Renal pelvis (tissue), 12 donors: ENCODE results near the gene CD81. TPM values are rescaled to one million over a fixed set of nuclear protein-coding genes. Genes with fewer than 3 reads are reported as not detected.
"Not testable (repeated sequence)": the region's sequence is repeated elsewhere in the genome, so short reads cannot be mapped to it uniquely, and the experiment has no call there.

Experiments used
- DNase-seq: peaks from one replicate; pipeline ENCODE4 v3.0.0-alpha.2; 2013
- long read RNA-seq, 16 experiments: transcript quantifications; one replicate each; lab custom pipeline, GENCODE V29; 2026
- polyA plus RNA-seq, 3 donors: library from polyadenylated mRNA; unstranded; fragments of 120-200 nt; gene quantifications; one replicate each; pipeline ENCODE4 v1.2.1, GENCODE V29; 2013; ENCODE audit not compliant: insufficient read length in 3 of 3

Gene CD81, protein sequence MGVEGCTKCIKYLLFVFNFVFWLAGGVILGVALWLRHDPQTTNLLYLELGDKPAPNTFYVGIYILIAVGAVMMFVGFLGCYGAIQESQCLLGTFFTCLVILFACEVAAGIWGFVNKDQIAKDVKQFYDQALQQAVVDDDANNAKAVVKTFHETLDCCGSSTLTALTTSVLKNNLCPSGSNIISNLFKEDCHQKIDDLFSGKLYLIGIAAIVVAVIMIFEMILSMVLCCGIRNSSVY
- polyA plus RNA-seq, result 100 to 1,000 TPM; 534 to 608 (median 573) TPM
- long read RNA-seq, donor 1, transcript CD81-207 (6 exons, 890 nt), result minor isoform, 13 of 582 reads
- long read RNA-seq, donor 1, transcript CD81-201 (8 exons, 1,520 nt), result major isoform, 316 of 582 reads
- long read RNA-seq, donor 1, transcript CD81-206 (2 exons, 898 nt), result minor isoform, 6 of 582 reads
- long read RNA-seq, donor 1, transcript CD81-204 (5 exons, 940 nt), result minor isoform, 25 of 582 reads
- long read RNA-seq, donor 1, partial matches to known transcripts, result 198 of 582 reads
- long read RNA-seq, donor 1, other reads (novel, unspliced or antisense), result 23 of 582 reads
- long read RNA-seq, donor 2, full-length matches to known transcripts, result 494 of 684 reads
- long read RNA-seq, donor 2, partial matches to known transcripts, result 176 of 684 reads
- long read RNA-seq, donor 2, other reads (novel, unspliced or antisense), result 14 of 684 reads
- long read RNA-seq, donor 3, full-length matches to known transcripts, result 405 of 541 reads
- long read RNA-seq, donor 3, partial matches to known transcripts, result 114 of 541 reads
- long read RNA-seq, donor 3, other reads (novel, unspliced or antisense), result 22 of 541 reads
- long read RNA-seq, donor 4, full-length matches to known transcripts, result 503 of 615 reads
- long read RNA-seq, donor 4, partial matches to known transcripts, result 98 of 615 reads
- long read RNA-seq, donor 4, other reads (novel, unspliced or antisense), result 14 of 615 reads
- long read RNA-seq, donor 5, transcript CD81-204 (5 exons, 940 nt), result minor isoform, 11 of 281 reads
- long read RNA-seq, donor 5, transcript CD81-201 (8 exons, 1,520 nt), result major isoform, 202 of 281 reads
- long read RNA-seq, donor 5, partial matches to known transcripts, result 62 of 281 reads
- long read RNA-seq, donor 5, other reads (novel, unspliced or antisense), result 0 of 281 reads
- long read RNA-seq, donor 6, transcript CD81-206 (2 exons, 898 nt), result minor isoform, 6 of 603 reads
- long read RNA-seq, donor 6, transcript CD81-204 (5 exons, 940 nt), result minor isoform, 44 of 603 reads
- long read RNA-seq, donor 6, transcript CD81-207 (6 exons, 890 nt), result minor isoform, 9 of 603 reads
- long read RNA-seq, donor 6, transcript CD81-201 (8 exons, 1,520 nt), result major isoform, 293 of 603 reads
- long read RNA-seq, donor 6, partial matches to known transcripts, result 222 of 603 reads
- long read RNA-seq, donor 6, other reads (novel, unspliced or antisense), result 26 of 603 reads
- long read RNA-seq, donor 7, transcript CD81-201 (8 exons, 1,520 nt), result major isoform, 508 of 609 reads
- long read RNA-seq, donor 7, transcript CD81-207 (6 exons, 890 nt), result minor isoform, 5 of 609 reads
- long read RNA-seq, donor 7, transcript CD81-206 (2 exons, 898 nt), result minor isoform, 6 of 609 reads
- long read RNA-seq, donor 7, transcript CD81-204 (5 exons, 940 nt), result minor isoform, 9 of 609 reads
- long read RNA-seq, donor 7, partial matches to known transcripts, result 38 of 609 reads
- long read RNA-seq, donor 7, other reads (novel, unspliced or antisense), result 42 of 609 reads
- long read RNA-seq, donor 8, transcript CD81-206 (2 exons, 898 nt), result minor isoform, 11 of 581 reads
- long read RNA-seq, donor 8, transcript CD81-207 (6 exons, 890 nt), result minor isoform, 16 of 581 reads
- long read RNA-seq, donor 8, transcript CD81-204 (5 exons, 940 nt), result minor isoform, 25 of 581 reads
- long read RNA-seq, donor 8, transcript CD81-201 (8 exons, 1,520 nt), result major isoform, 294 of 581 reads
- long read RNA-seq, donor 8, partial matches to known transcripts, result 215 of 581 reads
- long read RNA-seq, donor 8, other reads (novel, unspliced or antisense), result 18 of 581 reads
- long read RNA-seq, donor 9, transcript CD81-201 (8 exons, 1,520 nt), result major isoform, 444 of 929 reads
- long read RNA-seq, donor 9, transcript CD81-204 (5 exons, 940 nt), result minor isoform, 52 of 929 reads
- long read RNA-seq, donor 9, transcript CD81-214 (4 exons, 425 nt), result minor isoform, 15 of 929 reads
- long read RNA-seq, donor 9, transcript CD81-207 (6 exons, 890 nt), result minor isoform, 17 of 929 reads
- long read RNA-seq, donor 9, partial matches to known transcripts, result 361 of 929 reads
- long read RNA-seq, donor 9, other reads (novel, unspliced or antisense), result 32 of 929 reads
- long read RNA-seq, donor 10, full-length matches to known transcripts, result 359 of 623 reads
- long read RNA-seq, donor 10, partial matches to known transcripts, result 246 of 623 reads
- long read RNA-seq, donor 10, other reads (novel, unspliced or antisense), result 18 of 623 reads
- long read RNA-seq, donor 11, transcript CD81-204 (5 exons, 940 nt), result minor isoform, 24 of 330 reads
- long read RNA-seq, donor 11, transcript CD81-206 (2 exons, 898 nt), result minor isoform, 5 of 330 reads
- long read RNA-seq, donor 11, transcript CD81-201 (8 exons, 1,520 nt), result major isoform, 265 of 330 reads
- long read RNA-seq, donor 11, partial matches to known transcripts, result 8 of 330 reads
- long read RNA-seq, donor 11, other reads (novel, unspliced or antisense), result 25 of 330 reads
- long read RNA-seq, donor 12, full-length matches to known transcripts, result 539 of 804 reads
- long read RNA-seq, donor 12, partial matches to known transcripts, result 245 of 804 reads
- long read RNA-seq, donor 12, other reads (novel, unspliced or antisense), result 20 of 804 reads
- long read RNA-seq, donor 13, transcript CD81-207 (6 exons, 890 nt), result minor isoform, 5 of 352 reads
- long read RNA-seq, donor 13, transcript CD81-206 (2 exons, 898 nt), result minor isoform, 6 of 352 reads
- long read RNA-seq, donor 13, transcript CD81-204 (5 exons, 940 nt), result minor isoform, 14 of 352 reads
- long read RNA-seq, donor 13, transcript CD81-201 (8 exons, 1,520 nt), result major isoform, 183 of 352 reads
- long read RNA-seq, donor 13, partial matches to known transcripts, result 130 of 352 reads
- long read RNA-seq, donor 13, other reads (novel, unspliced or antisense), result 14 of 352 reads
- long read RNA-seq, donor 14, result 0 reads
- long read RNA-seq, donor 15, full-length matches to known transcripts, result 544 of 640 reads
- long read RNA-seq, donor 15, partial matches to known transcripts, result 81 of 640 reads
- long read RNA-seq, donor 15, other reads (novel, unspliced or antisense), result 15 of 640 reads
- long read RNA-seq, donor 16, transcript CD81-204 (5 exons, 940 nt), result minor isoform, 30 of 854 reads
- long read RNA-seq, donor 16, transcript CD81-207 (6 exons, 890 nt), result minor isoform, 27 of 854 reads
- long read RNA-seq, donor 16, transcript CD81-206 (2 exons, 898 nt), result minor isoform, 15 of 854 reads
- long read RNA-seq, donor 16, transcript CD81-201 (8 exons, 1,520 nt), result major isoform, 423 of 854 reads
- long read RNA-seq, donor 16, partial matches to known transcripts, result 346 of 854 reads
- long read RNA-seq, donor 16, other reads (novel, unspliced or antisense), result 11 of 854 reads

DNA sequence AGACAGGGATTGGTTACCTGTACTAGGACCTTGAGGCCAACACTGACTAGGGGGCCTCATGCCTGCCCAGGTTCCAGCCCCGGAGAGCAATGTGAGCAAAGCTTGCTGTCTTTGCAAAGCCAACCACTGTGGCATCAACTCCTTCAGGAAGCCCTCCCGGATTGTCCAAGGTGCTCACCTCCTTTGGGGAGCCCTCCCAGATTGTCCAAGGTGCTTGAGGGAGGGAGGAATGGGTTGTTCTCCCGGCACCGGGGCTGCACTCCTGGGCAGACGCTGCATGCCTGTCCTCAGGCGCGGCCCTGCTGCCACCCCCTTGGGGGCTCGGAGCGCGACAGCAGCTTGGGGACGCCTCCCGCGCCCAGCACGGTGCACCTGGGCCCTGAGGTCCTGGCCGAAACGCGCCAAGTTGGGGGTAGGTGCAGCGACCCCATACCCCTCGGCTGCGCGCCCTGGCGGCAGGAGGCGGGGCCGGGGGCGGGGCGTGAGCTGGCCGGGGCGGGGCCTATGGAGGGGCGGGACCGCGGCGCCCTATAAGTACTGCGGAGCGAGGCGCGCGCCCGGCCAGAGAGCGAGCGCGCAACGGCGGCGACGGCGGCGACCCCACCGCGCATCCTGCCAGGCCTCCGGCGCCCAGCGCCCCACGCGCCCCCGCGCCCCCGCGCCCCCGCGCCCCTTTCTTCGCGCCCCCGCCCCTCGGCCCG, at the start of gene CD81:
Gene CD81, plus strand, starts transcription at position 560 of the 701 bp plus-strand sequence. CDS start 240 bp downstream, outside the sequence.
- no peak for DNase-seq

- DNase-seq, result no peak
Observed at GRCh38 chr11:2328021-2328420, 49.1 kb upstream of the CD81 start.

DNA sequence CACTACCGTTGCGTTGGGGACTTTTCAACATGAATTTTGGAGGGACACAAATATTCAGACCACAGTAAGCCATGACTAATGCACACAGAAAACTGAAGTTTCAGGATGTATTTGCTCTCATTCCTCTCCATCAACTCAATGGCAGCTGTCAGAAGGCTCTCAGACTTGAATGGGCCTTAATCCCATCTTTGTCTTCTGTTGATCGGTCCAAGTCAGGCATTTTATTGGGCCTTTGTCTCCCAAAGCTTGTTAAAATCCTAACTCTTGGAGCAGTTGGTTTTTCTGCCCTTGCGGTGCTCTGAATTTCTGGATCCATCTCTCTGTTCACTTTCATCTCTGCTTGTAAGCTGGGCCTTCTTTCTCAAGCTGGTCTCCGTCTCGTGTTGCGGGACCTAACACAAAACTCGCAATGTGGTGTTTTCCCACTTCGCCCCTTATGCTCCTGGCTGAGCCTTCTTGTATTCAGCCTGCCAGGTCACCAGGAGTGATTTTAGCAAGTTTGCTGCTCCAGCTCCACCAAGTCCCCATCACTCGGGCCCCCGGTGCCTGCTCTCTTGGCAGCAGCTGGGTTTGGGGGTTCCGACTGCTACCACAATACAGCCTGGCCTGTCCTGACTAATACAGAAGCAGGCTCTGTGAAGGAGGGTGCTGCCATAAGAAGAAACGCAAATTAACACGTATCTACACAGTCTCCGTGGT, 48.3 kb upstream of the CD81 start:
- DNase-seq, result no peak

GRCh38 chr11:2329551-2329950, 47.6 kb upstream of the CD81 start:
- no peak for DNase-seq

DNA sequence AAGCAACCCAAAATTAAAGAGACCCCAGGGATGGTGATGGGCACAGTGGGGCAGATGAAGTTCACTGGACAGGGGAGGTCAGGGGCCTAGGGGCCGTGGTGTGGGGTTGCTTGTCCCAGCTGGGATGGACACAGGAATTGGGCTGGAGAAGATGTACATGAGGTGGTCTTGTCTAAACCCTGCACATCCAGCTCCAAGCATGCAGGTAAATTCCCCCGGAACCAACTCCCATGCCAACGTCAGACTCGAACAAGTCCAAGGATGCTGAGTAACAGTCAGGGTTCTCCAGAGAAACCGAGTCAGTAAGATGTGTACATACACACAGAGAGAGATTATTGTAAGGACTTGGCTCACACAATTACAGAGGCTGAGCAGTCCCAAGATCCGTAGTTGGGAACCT, 46.4 kb upstream of the CD81 start:
- no peak for DNase-seq

DNA sequence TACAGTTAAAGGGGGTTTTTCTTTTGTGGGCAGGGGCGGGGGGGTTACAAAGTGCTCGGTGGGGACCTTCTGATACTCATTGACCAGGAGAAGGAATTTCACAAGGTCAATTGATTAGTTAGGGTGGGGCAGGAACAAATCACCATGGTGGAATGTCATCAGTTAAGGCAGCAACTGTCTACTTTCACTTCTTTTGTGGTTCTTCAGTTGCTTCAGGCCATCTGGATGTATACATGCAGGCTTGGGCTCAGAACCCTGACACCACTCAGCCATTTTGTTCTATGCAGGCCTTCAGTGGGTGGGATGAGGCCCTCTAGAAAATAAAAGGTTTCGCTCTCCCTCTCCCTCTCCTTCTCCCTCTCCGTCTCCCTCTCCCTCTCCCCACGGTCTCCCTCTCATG, 45.7 kb upstream of the CD81 start:
- DNase-seq, result no peak

DNA sequence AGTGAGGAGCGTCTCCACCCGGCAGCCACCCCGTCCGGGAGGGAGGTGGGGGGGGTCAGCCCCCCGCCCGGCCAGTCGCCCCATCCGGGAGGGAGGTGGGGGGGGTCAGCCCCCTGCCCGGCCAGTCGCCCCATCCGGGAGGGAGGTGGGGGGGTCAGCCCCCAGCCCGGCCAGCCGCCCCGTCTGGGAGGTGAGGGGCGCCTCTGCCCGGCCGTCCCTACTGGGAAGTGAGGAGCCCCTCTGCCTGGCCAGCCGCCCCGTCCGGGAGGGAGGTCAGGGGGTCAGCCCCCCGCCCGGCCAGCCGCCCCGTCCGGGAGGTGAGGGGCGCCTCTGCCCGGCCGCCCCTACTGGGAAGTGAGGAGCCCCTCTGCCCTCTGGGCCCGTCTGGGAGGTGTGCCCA, 44.5 kb upstream of the CD81 start:
- DNase-seq, result not testable (repeated sequence)

DNA sequence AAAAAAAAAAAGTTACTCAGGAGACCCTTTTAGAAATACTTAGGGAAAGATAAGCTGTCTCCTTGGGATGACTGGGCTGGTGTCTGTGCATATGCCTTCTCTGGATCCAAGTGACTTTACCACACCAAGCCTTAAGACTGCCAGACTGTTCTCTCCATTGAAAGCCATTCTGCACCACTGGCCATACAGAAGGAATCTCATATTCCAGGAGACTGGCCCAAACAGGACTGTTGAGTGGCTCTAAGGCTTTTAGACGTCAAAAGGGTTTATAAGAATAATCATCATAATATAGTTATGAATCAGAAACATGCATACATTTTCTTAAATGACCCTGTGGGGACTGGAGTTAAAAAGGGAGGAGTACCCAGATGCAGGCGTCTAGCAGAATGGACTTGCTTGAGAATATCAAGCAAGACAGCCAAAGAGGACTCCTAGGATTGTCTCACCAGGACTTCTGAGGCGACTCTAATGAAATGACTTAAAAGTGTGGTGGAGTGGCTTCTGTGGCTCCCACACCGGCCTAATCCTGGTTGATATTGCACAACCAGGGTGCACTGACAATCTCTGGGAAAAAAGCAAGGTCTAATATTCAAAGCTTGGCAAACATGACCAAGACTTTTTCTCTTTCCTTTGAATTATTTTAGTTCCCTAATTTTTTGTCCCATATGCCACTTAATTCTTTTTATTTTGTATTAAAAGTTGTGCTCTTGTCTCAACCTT, 43.5 kb upstream of the CD81 start:
- DNase-seq, result not testable (repeated sequence)

DNA sequence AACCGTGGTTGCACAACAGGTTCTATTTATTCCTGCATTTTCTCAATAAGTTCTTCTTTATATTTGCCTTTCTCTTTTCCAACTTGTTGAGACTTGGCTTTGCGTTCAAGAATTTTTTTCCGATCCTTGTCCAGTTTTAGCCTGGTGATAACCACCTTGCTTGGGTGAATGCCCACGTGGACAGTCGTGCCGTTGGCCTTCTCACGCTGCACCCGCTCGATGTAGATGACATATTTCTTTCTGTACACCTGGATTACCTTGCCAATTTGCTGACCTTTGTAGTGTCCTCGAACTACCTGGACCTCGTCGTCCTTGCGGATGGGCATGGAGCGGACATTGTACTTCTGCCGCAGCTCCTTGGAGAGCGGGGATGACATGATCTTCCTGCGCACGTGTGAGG, 41.8 kb upstream of the CD81 start:
- DNase-seq, result not testable (repeated sequence)

- DNase-seq, result not testable (repeated sequence)
Observed at GRCh38 chr11:2338760-2339159, 38.4 kb upstream of the CD81 start.

GRCh38 chr11:2342557-2342956, 34.6 kb upstream of the CD81 start:
- no peak for DNase-seq

DNA sequence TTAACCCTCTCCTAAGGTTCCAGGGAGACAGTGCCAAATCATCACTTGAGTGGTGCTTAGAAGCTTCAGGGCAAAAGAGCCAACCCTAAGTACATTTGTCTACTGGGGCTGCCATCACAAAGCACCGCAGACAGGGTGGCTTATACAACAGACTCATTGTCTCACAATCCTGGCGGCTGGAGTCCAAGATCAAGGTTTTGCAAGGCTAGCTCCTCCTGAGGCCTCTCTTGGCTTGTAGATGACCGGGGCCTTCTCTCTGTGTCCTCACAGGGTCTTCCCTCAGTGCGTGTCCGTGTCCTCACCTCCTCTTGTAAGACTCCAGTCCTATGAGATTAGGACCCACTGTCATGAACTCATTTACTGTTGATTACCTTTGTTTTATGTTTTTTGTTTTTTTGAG, 34.1 kb upstream of the CD81 start:
- no peak for DNase-seq

DNA sequence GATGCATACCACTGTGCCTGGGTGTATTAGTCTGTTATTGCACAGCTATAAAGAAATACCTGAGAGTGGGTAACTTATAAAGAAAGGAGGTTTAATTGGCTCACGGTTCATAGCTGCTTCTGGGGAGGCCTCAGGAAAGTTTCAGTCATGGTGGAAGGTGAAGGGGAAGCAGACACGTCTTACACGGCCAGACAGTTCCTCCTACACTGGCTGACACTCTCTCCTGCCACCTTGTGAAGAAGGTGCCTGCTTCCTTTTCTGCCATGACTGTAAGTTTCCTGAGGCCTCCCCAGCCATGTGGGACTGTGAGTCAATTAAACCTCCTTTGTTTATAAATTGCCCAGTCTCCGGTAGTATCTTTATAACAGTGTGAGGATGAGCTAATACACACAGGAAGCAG, 33.6 kb upstream of the CD81 start:
- DNase-seq, result no peak

DNA sequence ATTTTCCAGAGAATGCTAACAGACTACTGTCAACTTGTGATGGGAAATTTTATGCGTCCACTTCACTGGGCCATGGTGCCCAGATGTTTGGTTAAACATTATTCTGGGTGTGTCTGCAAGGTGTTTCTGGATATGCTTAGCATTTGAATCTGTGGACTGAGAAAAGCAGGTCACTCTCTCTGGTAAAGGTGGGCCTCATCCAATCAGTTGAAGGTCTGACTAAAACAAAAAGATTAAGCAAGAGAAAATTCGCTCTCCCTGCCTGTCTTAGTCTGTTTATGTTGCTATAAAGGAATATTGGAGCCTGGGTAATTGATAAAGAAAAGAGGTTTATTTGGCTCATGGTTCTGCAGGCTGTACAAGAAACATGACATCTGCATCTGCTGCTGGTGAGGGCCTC, 32.1 kb upstream of the CD81 start:
- no peak for DNase-seq

DNA sequence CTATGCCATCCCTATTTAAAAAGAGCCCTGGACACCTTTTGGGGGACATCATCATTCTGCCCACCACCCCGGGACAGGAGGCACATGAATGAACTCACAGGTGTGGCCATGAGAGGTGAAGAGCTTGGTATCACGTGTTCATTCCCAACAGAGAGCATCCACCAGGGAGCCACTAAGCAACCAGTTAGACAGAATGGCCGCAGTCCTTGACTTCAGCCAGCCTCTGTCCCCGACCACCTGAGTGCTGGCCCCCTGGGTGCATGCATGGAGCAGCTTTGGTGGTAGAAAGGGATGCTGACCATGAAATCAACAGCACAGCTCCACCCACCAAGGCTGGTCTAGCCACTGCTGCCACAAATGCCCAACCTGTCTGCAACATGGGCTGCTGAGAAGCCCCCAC, 31.1 kb upstream of the CD81 start:
- no peak for DNase-seq
